ENCODE measurements around the gene TCF15.

The TCF15 gene

GRCh38 chr20:608970-609369 lies 1.1 kb downstream of the TCF15 start:
- no peak for DNase-seq

- no peak for DNase-seq
These were observed 2.6 kb downstream of the TCF15 start for GRCh38 chr20:607476-607875.

- no peak for DNase-seq
These were observed 4.9 kb downstream of the TCF15 start for GRCh38 chr20:605237-605636.

GRCh38 chr20:603116-603640 lies 6.9 kb downstream of the TCF15 start:
- DNase-seq = no peak

- DNase-seq = no peak
These were observed 7.8 kb downstream of the TCF15 start for GRCh38 chr20:602111-602970.

GRCh38 chr20:600736-601135 lies 9.4 kb downstream of the TCF15 start:
- no peak for DNase-seq

- no peak for DNase-seq
These were observed 10.0 kb downstream of the TCF15 start for GRCh38 chr20:600141-600540.

GRCh38 chr20:598133-598850 lies 11.8 kb downstream of the TCF15 start:
- no peak for DNase-seq

GRCh38 chr20:597560-597959 lies 12.5 kb downstream of the TCF15 start:
- DNase-seq = no peak

GRCh38 chr20:595330-596308 lies 14.5 kb downstream of the TCF15 start:
- no peak for DNase-seq

- no peak for DNase-seq
These were observed 17.6 kb downstream of the TCF15 start for GRCh38 chr20:592506-592905.

GRCh38 chr20:591941-592340 lies 18.2 kb downstream of the TCF15 start:
- DNase-seq = no peak

- no peak for DNase-seq
These were observed 21.0 kb downstream of the TCF15 start for GRCh38 chr20:588932-589672.

GRCh38 chr20:588476-588875 lies 21.6 kb downstream of the TCF15 start:
- no peak for DNase-seq

GRCh38 chr20:584971-585301 lies 25.2 kb downstream of the TCF15 start:
- DNase-seq = no peak

GRCh38 chr20:584161-584970 lies 25.7 kb downstream of the TCF15 start:
- peak in 1 of 2 experiments; percentile 43 for DNase-seq

- DNase-seq = no peak
These were observed 27.9 kb downstream of the TCF15 start for GRCh38 chr20:582204-582603.

GRCh38 chr20:578940-579690 lies 31.0 kb downstream of the TCF15 start:
- peak; percentile 61 to 67 for DNase-seq

- peak; percentile 39 to 65 for DNase-seq
These were observed 32.8 kb downstream of the TCF15 start for GRCh38 chr20:577167-577791.

- DNase-seq = peak; percentile 98 to 99
These were observed 34.0 kb downstream of the TCF15 start for GRCh38 chr20:576156-576555.
